ENCODE data around the gene TUT4.

DNA sequence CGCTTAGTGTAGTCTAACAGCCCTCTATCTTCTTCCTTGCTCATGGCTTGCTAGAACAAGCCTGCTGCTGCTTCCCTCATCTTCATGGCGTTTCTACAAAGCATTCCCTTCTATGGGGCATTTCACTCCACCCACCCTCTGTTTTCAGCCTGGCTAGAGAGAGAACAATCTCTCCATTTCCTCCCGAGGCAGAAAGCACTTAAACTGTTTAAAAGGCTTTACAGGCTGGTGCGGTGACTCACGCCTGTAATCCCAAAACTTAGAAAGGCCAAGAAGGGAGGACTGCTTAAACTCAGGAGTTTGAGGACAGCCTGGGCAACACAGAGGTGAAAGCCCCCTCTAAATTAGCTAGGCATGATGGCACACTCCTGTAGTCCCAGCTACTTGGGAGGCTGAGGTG, 166.4 kb downstream of the TUT4 start:
- TF ChIP-seq TEAD4 (IDR thresholded peaks at IDR 0.05) (no peak), RAD21 (IDR thresholded peaks at IDR 0.05; ENCODE audit: low read depth) (no peak), REST (IDR thresholded peaks at IDR 0.05; ENCODE audit: low read depth) (no peak)
